ELF-1 (cell line): Measurements from ENCODE around the gene UTF1.

Experiments used
- DNase-seq: peaks from one replicate; pipeline ENCODE4 v3.0.0-alpha.2; 2016; ENCODE audit warnings: low read depth, low spot score

The UTF1 gene

GRCh38 chr10:133278577-133279265 is 48.7 kb downstream of the UTF1 start:
- peak; percentile 91 for DNase-seq

DNA sequence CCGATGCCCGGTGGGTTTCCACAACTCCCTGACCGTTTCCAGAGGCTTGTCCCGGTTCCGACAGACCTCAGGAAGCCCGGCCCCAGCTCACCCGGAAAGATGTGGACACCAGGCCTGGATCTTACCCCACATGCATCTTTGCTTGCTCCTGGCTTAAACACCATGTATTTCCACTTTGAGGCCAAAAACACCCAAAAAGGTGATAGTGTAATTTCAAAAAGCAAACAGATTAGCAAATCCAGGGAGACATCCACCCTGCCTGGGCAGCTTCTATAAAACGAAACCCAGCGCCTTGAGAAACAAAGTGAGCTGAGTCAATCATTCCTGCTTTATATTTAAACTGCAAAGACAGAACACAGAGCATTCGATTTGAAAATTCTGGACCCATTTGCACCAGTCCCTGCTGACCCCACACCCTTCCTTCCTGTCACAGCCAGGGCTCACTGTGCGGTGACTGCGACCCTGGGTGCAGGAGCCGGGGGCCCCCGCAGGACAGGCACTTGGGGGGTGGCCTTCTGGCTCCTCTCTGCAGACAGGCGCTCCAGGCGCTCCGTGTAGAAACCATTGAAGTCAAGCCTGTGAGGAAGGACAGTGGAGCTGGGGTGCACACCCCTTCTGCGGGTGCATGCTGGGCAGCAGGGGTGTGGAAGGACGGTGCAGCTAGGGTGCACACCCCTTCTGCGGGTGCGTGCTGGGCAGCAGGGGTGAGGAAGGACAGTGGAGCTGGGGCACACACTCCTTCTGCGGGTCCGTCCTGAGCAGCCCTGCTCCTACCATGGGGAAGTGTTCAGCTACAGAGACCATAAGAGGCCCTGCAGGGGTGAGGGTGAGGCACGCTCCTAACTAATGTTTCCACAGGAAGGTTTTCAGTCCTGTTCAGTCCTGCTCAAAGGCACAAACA is 49.6 kb downstream of the UTF1 start:
- no peak for DNase-seq

GRCh38 chr10:133280391-133281059 is 50.5 kb downstream of the UTF1 start:
- no peak for DNase-seq

DNA sequence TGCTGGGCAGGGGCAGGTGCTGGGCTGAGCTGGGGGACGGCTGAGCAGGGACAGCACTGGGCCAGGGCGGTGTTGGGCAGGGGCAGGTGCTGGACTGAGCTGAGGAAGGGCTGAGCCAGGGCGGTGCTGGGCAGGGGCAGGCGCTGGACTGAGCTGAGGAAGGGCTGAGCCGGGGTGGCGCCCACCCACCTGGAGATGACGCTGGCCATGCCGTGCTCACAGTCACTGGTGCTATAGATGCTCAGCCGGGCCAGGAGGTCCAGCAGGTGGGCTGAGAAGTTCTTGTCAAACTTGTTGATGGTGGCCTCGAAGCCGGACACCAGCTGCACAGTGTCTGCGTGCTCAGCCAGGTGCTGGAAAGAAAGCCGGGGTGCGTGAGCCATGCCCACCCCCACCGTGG is 51.1 kb downstream of the UTF1 start:
- no peak for DNase-seq
